ENCODE data around the gene RPS2.

Gene RPS2

DNA sequence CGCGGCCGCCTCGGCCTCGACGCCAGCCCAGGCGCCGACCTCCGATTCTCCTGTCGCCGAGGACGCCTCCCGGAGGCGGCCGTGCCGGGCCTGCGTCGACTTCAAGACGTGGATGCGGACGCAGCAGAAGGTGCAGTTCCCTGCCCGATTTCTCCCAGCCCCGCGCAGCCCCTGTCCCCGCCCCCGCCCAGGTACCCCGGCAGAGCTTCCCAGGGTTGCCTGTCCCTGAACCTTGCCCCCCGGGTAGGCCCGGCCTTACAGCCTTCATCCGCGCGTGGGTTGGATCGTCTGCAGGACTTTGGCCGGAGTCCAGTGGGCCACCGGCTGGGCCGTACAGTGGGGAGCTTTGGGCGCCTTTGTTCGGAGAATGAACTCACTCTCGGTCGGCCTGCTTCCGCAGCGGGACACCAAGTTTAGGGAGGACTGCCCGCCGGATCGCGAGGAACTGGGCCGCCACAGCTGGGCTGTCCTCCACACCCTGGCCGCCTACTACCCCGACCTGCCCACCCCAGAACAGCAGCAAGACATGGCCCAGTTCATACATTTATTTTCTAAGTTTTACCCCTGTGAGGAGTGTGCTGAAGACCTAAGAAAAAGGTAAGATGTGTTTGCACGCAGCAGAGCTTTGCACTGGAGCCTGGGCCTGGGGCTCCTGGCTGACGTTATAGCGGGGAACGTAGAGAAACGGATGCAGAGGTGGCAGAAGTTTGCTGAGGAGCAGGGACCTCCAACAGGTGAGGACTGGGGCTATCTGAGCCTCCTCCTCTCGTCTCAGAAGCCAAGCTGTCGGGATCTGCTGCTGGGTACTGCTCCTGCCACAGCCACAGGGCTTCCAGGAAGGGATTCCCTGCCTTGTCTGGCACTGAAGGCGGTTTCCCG is 20.0 kb upstream of the RPS2 start (continued):
- TF ChIP-seq ZNF518A (tag by site-specific recombination; conservative IDR thresholded peaks at IDR 0.05; ENCODE audit: low read depth) (no peak), TSHZ1 (tag by site-specific recombination; IDR thresholded peaks at IDR 0.05; ENCODE audit: borderline replicate concordance) (no peak), ZNF791 (tag by site-specific recombination; IDR thresholded peaks at IDR 0.05) (no peak), ZBTB20 (tag by site-specific recombination; IDR thresholded peaks at IDR 0.05) (peak; percentile 19; the same call in 1 of the 2 replicates), ELK4 (IDR thresholded peaks at IDR 0.05; ENCODE audit: borderline replicate concordance, low read depth, low read length) (no peak), ZNF221 (tag by site-specific recombination; IDR thresholded peaks at IDR 0.05; ENCODE audit: borderline replicate concordance) (no peak), EGR2 (tag by site-specific recombination; IDR thresholded peaks at IDR 0.05; ENCODE audit: low read depth) (0 out of 2 replicates have a peak, but pooled peaks have one; percentile 26), ZFP41 (tag by site-specific recombination; IDR thresholded peaks at IDR 0.05; ENCODE audit: borderline replicate concordance) (no peak), ZNF394 (tag by site-specific recombination; IDR thresholded peaks at IDR 0.05; ENCODE audit: borderline replicate concordance) (no peak), ZNF155 (tag by site-specific recombination; IDR thresholded peaks at IDR 0.05) (no peak), KLF8 (tag by site-specific recombination; IDR thresholded peaks at IDR 0.05) (no peak), ZNF48 (tag by site-specific recombination; IDR thresholded peaks at IDR 0.05) (no peak), ZNF639 (tag by site-specific recombination; IDR thresholded peaks at IDR 0.05) (peak; percentile 18; the same call in 1 of the 2 replicates), ZNF148 (tag by site-specific recombination; IDR thresholded peaks at IDR 0.05; ENCODE audit: borderline replicate concordance) (no peak), AEBP2 (tag by site-specific recombination; IDR thresholded peaks at IDR 0.05; ENCODE audit: borderline replicate concordance) (no peak), GFI1B (tag by site-specific recombination; IDR thresholded peaks at IDR 0.05) (no peak), ZSCAN30 (tag by site-specific recombination; IDR thresholded peaks at IDR 0.05) (no peak), ZIC2 (tag by site-specific recombination; IDR thresholded peaks at IDR 0.05) (peak; percentile 80), SCRT1 (tag by site-specific recombination; IDR thresholded peaks at IDR 0.05; ENCODE audit: borderline replicate concordance) (no peak), ZNF701 (tag by site-specific recombination; IDR thresholded peaks at IDR 0.05) (no peak)
- TF ChIP-seq, protein P1, sequence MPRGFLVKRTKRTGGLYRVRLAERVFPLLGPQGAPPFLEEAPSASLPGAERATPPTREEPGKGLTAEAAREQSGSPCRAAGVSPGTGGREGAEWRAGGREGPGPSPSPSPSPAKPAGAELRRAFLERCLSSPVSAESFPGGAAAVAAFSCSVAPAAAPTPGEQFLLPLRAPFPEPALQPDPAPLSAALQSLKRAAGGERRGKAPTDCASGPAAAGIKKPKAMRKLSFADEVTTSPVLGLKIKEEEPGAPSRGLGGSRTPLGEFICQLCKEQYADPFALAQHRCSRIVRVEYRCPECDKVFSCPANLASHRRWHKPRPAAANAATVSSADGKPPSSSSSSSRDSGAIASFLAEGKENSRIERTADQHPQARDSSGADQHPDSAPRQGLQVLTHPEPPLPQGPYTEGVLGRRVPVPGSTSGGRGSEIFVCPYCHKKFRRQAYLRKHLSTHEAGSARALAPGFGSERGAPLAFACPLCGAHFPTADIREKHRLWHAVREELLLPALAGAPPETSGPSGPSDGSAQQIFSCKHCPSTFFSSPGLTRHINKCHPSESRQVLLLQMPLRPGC (tag by site-specific recombination; IDR thresholded peaks at IDR 0.05): no peak
